Panc1 (cell line): ENCODE measurements around the gene KIAA1958. TPM values are rescaled to one million over a fixed set of nuclear protein-coding genes. Genes with fewer than 3 reads are reported as not detected.

Source experiments
- ATAC-seq: fragments of 200-7000 bp; cut with Tn5 transposase; 2 replicates; pipeline ENCODE4 v1.9.1; 2020; ENCODE audit warnings: mild to moderate bottlenecking, moderate library complexity
- Bru-seq: library from RNA; stranded (reverse); fragments of 400-500 nt; gene quantifications from one replicate; lab custom pipeline; 2021; lab: Mats Ljungman, UMichigan
- BruChase-seq, 2 experiments: library from RNA; stranded (reverse); fragments of 400-500 nt; gene quantifications; one replicate each; lab custom pipeline; 2021; lab: Mats Ljungman, UMichigan
- BruUV-seq: library from RNA; stranded (reverse); fragments of 400-500 nt; replicated peaks from 2 replicates; lab custom pipeline; 2021; lab: Mats Ljungman, UMichigan
- CTCF ChIA-PET: fragments of 300-600 bp; sonication (Branson Sonifier 250); formaldehyde crosslinking; loops from one replicate; lab custom pipeline; 2022; ENCODE audit warnings: antibody characterized with exemption; lab: Charles Lee
- POLR2A ChIA-PET: fragments of 300-600 bp; sonication (Branson Sonifier 250); formaldehyde crosslinking; loops from one replicate; lab custom pipeline; 2022; ENCODE audit warnings: antibody characterized with exemption; lab: Charles Lee
- DNase-seq: peaks from one replicate; pipeline ENCODE4 v3.0.0-alpha.2; 2010; ENCODE audit warnings: low read depth, low spot score
- H3K27ac ChIP-seq: 2 replicates; pipeline ENCODE4 v1.5.1; 2011; ENCODE audit warnings: mild to moderate bottlenecking, low read length, inconsistent platforms
- H3K27me3 ChIP-seq: fragments of 200-500 bp; sonication (Bioruptor generic); 2 replicates; pipeline ENCODE4 v1.6.0; 2014; ENCODE audit warnings: low read length, inconsistent platforms; ENCODE audit not compliant: control insufficient read depth, insufficient read depth
- H3K36me3 ChIP-seq: fragments of 200-500 bp; sonication (Bioruptor generic); 2 replicates; pipeline ENCODE4 v1.5.1; 2014; ENCODE audit warnings: inconsistent platforms, mild to moderate bottlenecking, low read length, moderate library complexity; ENCODE audit not compliant: control insufficient read depth, insufficient read depth
- H3K4me1 ChIP-seq: 2 replicates; pipeline ENCODE4 v1.5.1; 2011; ENCODE audit warnings: inconsistent platforms, mild to moderate bottlenecking, low read length, moderate library complexity; ENCODE audit not compliant: control insufficient read depth, insufficient read depth
- H3K4me3 ChIP-seq, 2 experiments: 2 replicates each; pipeline ENCODE4 v1.5.1; 2011 to 2012; ENCODE audit warnings: low read depth in 2 of 2, low read length in 2 of 2, mild to moderate bottlenecking in 2 of 2, inconsistent platforms in 1 of 2, moderate library complexity in 1 of 2
- H3K9me3 ChIP-seq: fragments of 200-500 bp; sonication (Bioruptor generic); 2 replicates; pipeline ENCODE4 v1.5.1; 2014; ENCODE audit warnings: low read depth, mild to moderate bottlenecking, inconsistent platforms, low read length, moderate library complexity; ENCODE audit not compliant: control insufficient read depth, insufficient read depth
- CTCF ChIP-seq: fragments of 450-650 bp; IDR thresholded peaks from 2 replicates; pipeline ENCODE4 v1.5.1; 2017; ENCODE audit warnings: mild to moderate bottlenecking
- POLR2AphosphoS5 ChIP-seq: IDR thresholded peaks from 2 replicates; pipeline ENCODE4 v1.6.1; 2012; ENCODE audit warnings: mild to moderate bottlenecking, low read depth, low read length, moderate library complexity
- REST ChIP-seq, 2 experiments: IDR thresholded peaks; 2 replicates each; pipeline ENCODE4 v1.6.1; 2011 to 2012; ENCODE audit warnings: low read depth in 2 of 2, control low read depth in 1 of 2, low read length in 1 of 2, mild to moderate bottlenecking in 1 of 2, moderate library complexity in 1 of 2; ENCODE audit not compliant: insufficient read depth in 1 of 2
- SIN3A ChIP-seq: IDR thresholded peaks from 2 replicates; pipeline ENCODE4 v1.6.1; 2012; ENCODE audit warnings: low read depth, mild to moderate bottlenecking, low read length, moderate library complexity, borderline replicate concordance; ENCODE audit not compliant: insufficient read depth
- TCF7L2 ChIP-seq: IDR thresholded peaks from 2 replicates; pipeline ENCODE4 v1.6.1; 2011; ENCODE audit warnings: mild to moderate bottlenecking, low read depth, low read length, inconsistent platforms
- in situ Hi-C: cut with HindIII; loops from 2 replicates; pipeline ENCODE4 v1.10.0; 2016; ENCODE audit warnings: low sequenced_read_pairs, low pct_unique_long_range_greater_than_20kb
- intact Hi-C: fragments of 100-400 bp; cut with micrococcal nuclease; formaldehyde crosslinking; loops from one replicate; pipeline ENCODE4 v1.10.0; 2022; ENCODE audit not compliant: unreplicated experiment
- long read RNA-seq: library from polyadenylated mRNA; unstranded; transcript quantifications from one replicate; pipeline ENCODE4 v2.0.0, GENCODE V29; 2021; ENCODE audit not compliant: unreplicated experiment
- polyA plus RNA-seq: library from polyadenylated mRNA; unstranded; fragments of >200 nt; gene quantifications from one replicate; pipeline ENCODE4 v1.2.1, GENCODE V29; 2012; ENCODE audit warnings: missing spikeins; ENCODE audit not compliant: insufficient read length
- total RNA-seq: library from RNA; stranded (reverse); gene quantifications from one replicate; pipeline ENCODE4 v1.2.1, GENCODE V29; 2021; ENCODE audit not compliant: unreplicated experiment

The KIAA1958 gene
- total RNA-seq (10.4 TPM), Bru-seq, nascent RNA (percentile 72 among the genes with signal in this experiment), BruChase-seq, experiment 1, labeled RNA remaining after a 2-hour chase (percentile 66 among the genes with signal in this experiment), BruChase-seq, experiment 2, labeled RNA remaining after a 6-hour chase (percentile 66 among the genes with signal in this experiment)
- 4.1 TPM for polyA plus RNA-seq
- long read RNA-seq, full-length matches to known transcripts, result 9 of 30 reads
- long read RNA-seq, partial matches to known transcripts, result 0 of 30 reads
- long read RNA-seq, other reads (novel, unspliced or antisense), result 21 of 30 reads

GRCh38 chr9:112486221-112487007 lies at the start of gene KIAA1958:
Gene KIAA1958, plus strand, starts transcription at chr9:112486827. Its CDS starts 87,254 bp downstream, at chr9:112574081.
- ATAC-seq (peak; percentile 93), DNase-seq (no peak)
- BruUV-seq, result no TSS peak
- Histone ChIP-seq H3K9me3 (no peaks in the 10 kb centered on the region), H3K4me1 (peaks cover 16% of the 10 kb centered on the region; the same call in 1 of the 2 replicates), H3K27ac (peak within 1 kb of the TSS; percentile 88), H3K36me3 (no peaks in the 10 kb centered on the region; the same call in 1 of the 2 replicates), H3K27me3 (no peaks in the 10 kb centered on the region), H3K4me3 (peak within 1 kb of the TSS; percentile 75 to 89)
- ChIA-PET POLR2A (no interaction called here), CTCF (interaction anchor here (0.5 kb wide), 1 partner anchor 222 kb away, joined by 4 read pairs; no protein-coding TSS in a partner anchor)
- intact Hi-C loops (loop anchor here (10.0 kb wide), 2 partner anchors 218 to 308 kb away; no protein-coding TSS in a partner anchor), in situ Hi-C loops (no loop called here)
- no peak for TF ChIP-seq TCF7L2
- 0 out of 2 replicates have a peak, but pooled peaks have one; percentile 54 for TF ChIP-seq SIN3A
- peak; percentile 75 for TF ChIP-seq POLR2AphosphoS5
- TF ChIP-seq CTCF, result no peak
- no peak for TF ChIP-seq REST (IDR thresholded peaks at IDR 0.05; ENCODE audit: insufficient read depth in 1 of 2, low read depth in 2 of 2, low read length in 1 of 2)

- Histone ChIP-seq H3K27ac (no peak overlapping the region), H3K4me3 (no peak overlapping the region), H3K36me3 (no peaks in the 10 kb centered on the region; the same call in 1 of the 2 replicates), H3K9me3 (no peaks in the 10 kb centered on the region), H3K27me3 (no peaks in the 10 kb centered on the region), H3K4me1 (no peaks in the 10 kb centered on the region)
- no TSS peak for BruUV-seq
- in situ Hi-C loops, result no loop called here
- POLR2A ChIA-PET, result no interaction called here
- TF ChIP-seq SIN3A, result no peak
- TF ChIP-seq POLR2AphosphoS5, result no peak
- no peak for TF ChIP-seq REST (IDR thresholded peaks at IDR 0.05; ENCODE audit: insufficient read depth in 1 of 2, low read depth in 2 of 2, low read length in 1 of 2)
- no peak for TF ChIP-seq TCF7L2
- TF ChIP-seq CTCF, result no peak
- CTCF ChIA-PET, result no interaction called here
- DNase-seq, result no peak
- ATAC-seq, result no peak
- intact Hi-C loops, result no loop called here
Observed at GRCh38 chr9:112437406-112437805, 49.2 kb upstream of the KIAA1958 start.
